ENCODE data around the gene PPM1H. TPM values are rescaled to one million over a fixed set of nuclear protein-coding genes. Genes with fewer than 3 reads are reported as not detected.

PPM1H gene
- total RNA-seq, 1 donor from 2014 or later = 0.79 TPM

DNA sequence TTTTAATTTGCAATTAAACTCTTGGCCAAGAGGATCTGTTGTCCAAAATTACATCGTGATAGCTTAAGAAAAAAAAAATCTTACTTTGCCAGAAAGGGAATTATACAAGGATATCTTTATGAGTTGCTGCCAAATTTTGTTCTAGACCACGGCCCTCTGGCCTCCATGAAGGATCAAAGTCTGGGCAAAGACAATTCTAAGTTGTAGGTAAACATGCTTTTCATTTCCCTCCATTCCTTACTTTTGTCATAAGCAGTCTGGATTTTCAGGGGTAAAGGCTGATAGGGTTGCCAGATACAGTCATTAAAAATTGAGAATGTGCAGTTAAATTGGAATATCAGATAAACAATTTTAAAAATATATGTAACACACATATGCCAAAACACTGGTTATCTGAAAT lies 333.2 kb downstream of the PPM1H start:
- H3K4me3 ChIP-seq (ENCODE audit: low read depth, low read length) = no peak overlapping the region
- H3K36me3 ChIP-seq (ENCODE audit: control insufficient read depth, insufficient read depth, low read length) = no peaks in the 10 kb centered on the region
- FAIRE-seq (no peak), DNase-seq (ENCODE audit: low read depth) (no peak)
- no peaks in the 10 kb centered on the region for H3K27me3 ChIP-seq (ENCODE audit: control insufficient read depth, insufficient read depth, low read length)
- TF ChIP-seq CTCF (IDR thresholded peaks at IDR 0.05; ENCODE audit: insufficient read depth, low read length, severe bottlenecking) = no peak

GRCh38 chr12:62599854-62600437 lies 335.0 kb downstream of the PPM1H start:
- peak; percentile 2 for TF ChIP-seq CTCF (IDR thresholded peaks at IDR 0.05; ENCODE audit: insufficient read depth, low read length, severe bottlenecking)
- FAIRE-seq (no peak), DNase-seq (ENCODE audit: low read depth) (no peak)
- H3K36me3 ChIP-seq (ENCODE audit: control insufficient read depth, insufficient read depth, low read length) = no peaks in the 10 kb centered on the region
- no peak overlapping the region for H3K4me3 ChIP-seq (ENCODE audit: low read depth, low read length)
- no peaks in the 10 kb centered on the region for H3K27me3 ChIP-seq (ENCODE audit: control insufficient read depth, insufficient read depth, low read length)

- no peaks in the 10 kb centered on the region for H3K36me3 ChIP-seq (ENCODE audit: control insufficient read depth, insufficient read depth, low read length)
- FAIRE-seq = no peak
- no peak for TF ChIP-seq CTCF (IDR thresholded peaks at IDR 0.05; ENCODE audit: insufficient read depth, low read length, severe bottlenecking)
- H3K27me3 ChIP-seq (ENCODE audit: control insufficient read depth, insufficient read depth, low read length) = no peaks in the 10 kb centered on the region
- no peak overlapping the region for H3K4me3 ChIP-seq (ENCODE audit: low read depth, low read length)
- DNase-seq (ENCODE audit: low read depth) = no peak
These were observed 336.1 kb downstream of the PPM1H start for GRCh38 chr12:62598846-62599245.

GRCh38 chr12:62597253-62597652 lies 337.7 kb downstream of the PPM1H start:
- no peaks in the 10 kb centered on the region for H3K36me3 ChIP-seq (ENCODE audit: control insufficient read depth, insufficient read depth, low read length)
- DNase-seq (ENCODE audit: low read depth) = no peak
- H3K4me3 ChIP-seq (ENCODE audit: low read depth, low read length) = no peak overlapping the region
- no peak for FAIRE-seq
- TF ChIP-seq CTCF (IDR thresholded peaks at IDR 0.05; ENCODE audit: insufficient read depth, low read length, severe bottlenecking) = no peak
- H3K27me3 ChIP-seq (ENCODE audit: control insufficient read depth, insufficient read depth, low read length) = no peaks in the 10 kb centered on the region

Other genes starting within 250 kb of the PPM1H start
- not detected in 2 replicates for gene AVPR1A, start 216.1 kb upstream of the PPM1H start, total RNA-seq